Stimulated activated CD4-positive, alpha-beta T cell treated with anti-CD3 and anti-CD28 coated beads, Interleukin-2, amount 100 ng/mL, for 24 hours (primary cell): ENCODE measurements around the gene UTP11.
A peak's percentile ranks its signal among the peaks of the same experiment; 100 is the strongest.

ENCODE experiments used
- DNase-seq, 2 donors: peaks; one replicate each; pipeline ENCODE4 v3.0.0-alpha.2; 2020

The UTP11 gene

DNA sequence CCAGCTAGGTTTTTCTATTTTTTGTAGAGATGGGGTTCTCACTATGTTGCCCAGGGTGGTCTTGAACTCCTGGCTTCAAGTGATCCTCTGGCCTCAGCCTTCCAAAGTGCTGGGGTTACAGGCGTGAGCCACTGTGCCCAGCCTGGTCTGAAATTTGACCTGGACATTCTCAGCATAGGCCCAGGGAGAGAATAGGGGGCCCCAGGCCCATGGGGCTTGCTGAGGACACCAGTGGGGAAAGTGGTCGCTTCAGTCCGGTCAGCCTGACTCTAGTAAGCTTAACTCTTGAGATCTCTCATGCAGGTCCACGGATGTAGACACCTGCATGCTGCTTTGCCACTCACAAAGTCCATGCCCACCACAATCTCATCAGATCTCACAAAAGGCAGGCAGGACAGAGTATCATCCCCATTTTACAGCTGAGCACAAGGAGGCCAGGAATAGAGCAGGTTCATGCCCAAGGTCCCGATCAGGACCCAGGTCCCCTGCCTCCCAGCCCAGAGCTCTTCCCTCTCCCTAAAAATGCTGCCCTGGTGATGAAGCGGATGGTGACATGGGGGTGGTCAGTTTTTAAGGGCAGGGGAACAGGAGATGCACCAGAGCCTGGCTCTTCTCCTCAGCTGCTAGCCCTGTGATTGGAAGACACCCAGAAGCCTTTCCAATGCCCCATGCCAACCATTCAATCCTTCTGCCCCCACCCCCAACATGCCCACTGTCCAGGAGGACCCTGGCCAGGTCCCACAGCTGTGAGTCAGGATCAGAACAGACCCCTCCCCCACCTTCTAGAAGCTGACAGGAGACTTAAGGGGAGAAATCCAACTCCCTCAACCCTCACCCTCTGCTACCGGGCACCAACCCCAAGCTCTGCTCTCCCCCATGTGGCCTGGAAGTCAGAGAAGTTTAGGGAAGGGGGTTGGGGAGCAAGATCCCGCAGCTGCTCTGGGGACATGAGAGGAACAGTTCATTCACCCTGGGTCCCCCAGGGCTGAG lies 9.0 kb upstream of the UTP11 start:
- DNase-seq = no peak

DNA sequence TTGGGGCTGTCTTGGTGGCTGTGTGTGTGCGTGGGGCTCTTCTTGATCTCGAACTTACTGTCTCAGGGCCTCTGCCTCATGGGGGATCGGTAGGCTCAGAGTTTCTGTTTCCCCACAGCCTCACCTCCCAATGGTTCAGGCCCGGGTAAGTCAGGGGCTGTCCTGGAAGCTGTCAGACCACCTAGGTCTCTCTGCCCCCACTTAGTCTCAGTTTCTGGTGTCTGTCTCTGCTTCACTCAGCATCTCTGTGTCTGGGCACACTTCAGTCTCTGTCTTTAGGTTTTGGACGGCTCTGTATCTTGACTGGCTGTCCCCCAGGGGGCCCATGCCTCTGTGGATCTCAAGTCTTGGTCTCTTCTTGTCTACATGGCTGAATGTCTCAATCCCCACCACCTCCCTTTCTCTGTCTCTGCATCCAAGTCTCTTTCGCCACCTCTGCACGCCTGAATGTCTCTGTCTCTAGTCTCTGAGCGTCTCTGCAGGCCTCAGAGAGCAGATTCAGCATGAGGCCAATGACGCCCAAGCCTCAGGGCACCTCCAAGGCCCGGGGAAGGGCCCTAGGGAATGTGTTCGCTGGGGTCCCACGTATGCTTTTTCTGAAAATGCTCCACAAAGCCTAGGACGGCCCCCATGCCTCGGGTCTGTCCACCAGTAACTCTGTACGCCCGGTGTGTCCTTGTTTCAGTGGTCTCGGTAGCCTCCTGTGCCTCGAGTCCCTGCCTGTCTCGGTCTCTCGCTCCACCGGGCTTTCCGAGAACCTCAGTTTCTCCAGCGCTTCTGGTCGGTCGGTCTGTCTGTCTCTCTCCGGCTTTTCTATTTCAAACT lies 8.0 kb upstream of the UTP11 start:
- no peak for DNase-seq

GRCh38 chr1:38005195-38006007 lies 7.1 kb upstream of the UTP11 start, which contains the start of gene FHL3:
TSS of gene FHL3 (minus strand) at chr1:38005514. CDS start at chr1:37999412, 6,102 bp downstream.
- DNase-seq = peak; percentile 56 to 74

- DNase-seq = no peak
Observed at GRCh38 chr1:38006008-38006828, 6.3 kb upstream of the UTP11 start.

DNA sequence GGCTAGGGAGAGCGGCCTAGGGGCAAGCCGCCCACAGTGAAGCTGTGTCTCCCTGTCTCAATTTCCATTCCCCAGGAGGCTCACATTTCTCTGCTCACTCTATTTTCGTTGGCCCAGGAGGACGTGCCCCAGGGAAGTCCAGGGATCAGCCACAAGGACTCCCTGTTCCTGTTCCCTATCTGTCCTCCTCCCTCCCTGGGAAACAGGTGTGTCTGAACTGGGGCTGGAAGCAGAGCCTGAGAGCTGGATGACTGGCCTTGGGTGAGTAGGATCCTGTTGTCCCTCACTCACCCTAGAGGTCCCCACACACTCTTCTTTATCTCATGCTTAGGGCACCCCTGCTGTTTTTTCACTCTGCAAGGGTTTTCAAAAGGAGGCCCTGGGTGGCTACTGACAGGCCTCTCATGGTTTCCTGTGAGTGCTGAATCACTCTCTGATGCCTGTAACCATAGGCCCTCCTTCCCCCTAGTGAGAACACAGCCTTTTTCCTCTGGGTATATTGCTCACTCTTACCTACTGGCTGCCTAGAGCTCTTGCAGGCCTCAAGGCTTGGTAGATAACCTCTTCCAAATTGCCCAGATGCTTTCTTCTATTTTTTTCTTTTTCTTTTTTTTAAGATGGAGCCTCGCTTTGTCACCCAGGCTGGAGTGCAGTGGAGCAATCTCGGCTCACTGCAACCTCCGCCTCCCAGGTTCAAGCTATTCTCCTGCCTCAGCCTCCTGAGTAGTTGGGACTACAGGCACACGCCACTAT lies 3.3 kb upstream of the UTP11 start:
- peak; percentile 42 to 62 for DNase-seq

DNA sequence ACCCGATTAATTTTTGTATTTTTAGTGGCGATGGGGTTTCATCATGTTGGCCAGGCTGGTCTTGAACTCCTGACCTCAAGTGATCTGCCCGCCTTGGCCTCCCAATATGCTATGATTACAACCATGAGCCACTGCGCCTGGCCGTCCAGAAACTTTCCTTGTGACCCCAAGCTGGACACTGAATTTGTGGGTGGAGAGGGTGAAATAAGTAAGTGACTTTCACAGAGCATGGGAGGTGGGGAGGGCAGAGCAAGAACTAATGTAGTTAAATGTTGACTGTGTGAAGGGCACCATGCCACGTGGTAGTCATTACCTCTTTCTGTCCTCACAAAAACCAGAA lies 2.7 kb upstream of the UTP11 start:
- DNase-seq = no peak

- DNase-seq = no peak
Observed at GRCh38 chr1:38013227-38013622, 691 bp downstream of the UTP11 start.

GRCh38 chr1:38014171-38014570 lies 1.6 kb downstream of the UTP11 start:
- DNase-seq = no peak

DNA sequence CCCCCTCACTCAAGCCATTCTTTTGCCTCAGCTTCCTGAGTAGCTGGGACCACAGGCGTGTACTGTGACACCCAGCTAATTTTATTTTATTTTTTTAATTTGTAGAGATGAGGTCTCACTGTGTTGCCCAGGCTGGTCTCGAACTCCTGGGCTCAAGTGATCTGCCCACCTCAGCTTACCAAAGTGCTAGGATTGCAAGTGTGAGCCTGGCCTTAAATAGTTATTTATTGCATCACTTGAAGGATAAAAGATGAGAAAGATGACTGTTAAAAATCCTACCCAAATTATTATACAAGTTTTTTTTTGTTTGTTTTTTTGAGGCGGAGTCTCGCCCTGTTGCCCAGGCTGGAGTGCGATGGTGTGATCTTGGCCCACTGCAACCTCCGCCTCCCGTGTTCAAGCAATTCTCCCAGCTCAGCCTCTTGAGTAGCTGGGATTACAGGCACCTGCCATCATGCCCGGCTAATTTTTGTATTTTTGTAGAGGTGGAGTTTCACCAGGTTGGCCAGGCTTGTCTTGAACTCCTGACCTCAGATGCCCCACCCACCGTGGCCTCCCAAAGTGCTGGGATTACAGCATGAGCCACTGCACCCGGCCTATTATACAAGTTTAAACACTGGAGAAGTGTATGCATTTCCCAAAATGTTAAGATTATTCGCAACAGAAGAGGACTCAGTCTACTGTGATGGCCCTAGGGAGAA lies 2.3 kb downstream of the UTP11 start:
- no peak for DNase-seq

DNA sequence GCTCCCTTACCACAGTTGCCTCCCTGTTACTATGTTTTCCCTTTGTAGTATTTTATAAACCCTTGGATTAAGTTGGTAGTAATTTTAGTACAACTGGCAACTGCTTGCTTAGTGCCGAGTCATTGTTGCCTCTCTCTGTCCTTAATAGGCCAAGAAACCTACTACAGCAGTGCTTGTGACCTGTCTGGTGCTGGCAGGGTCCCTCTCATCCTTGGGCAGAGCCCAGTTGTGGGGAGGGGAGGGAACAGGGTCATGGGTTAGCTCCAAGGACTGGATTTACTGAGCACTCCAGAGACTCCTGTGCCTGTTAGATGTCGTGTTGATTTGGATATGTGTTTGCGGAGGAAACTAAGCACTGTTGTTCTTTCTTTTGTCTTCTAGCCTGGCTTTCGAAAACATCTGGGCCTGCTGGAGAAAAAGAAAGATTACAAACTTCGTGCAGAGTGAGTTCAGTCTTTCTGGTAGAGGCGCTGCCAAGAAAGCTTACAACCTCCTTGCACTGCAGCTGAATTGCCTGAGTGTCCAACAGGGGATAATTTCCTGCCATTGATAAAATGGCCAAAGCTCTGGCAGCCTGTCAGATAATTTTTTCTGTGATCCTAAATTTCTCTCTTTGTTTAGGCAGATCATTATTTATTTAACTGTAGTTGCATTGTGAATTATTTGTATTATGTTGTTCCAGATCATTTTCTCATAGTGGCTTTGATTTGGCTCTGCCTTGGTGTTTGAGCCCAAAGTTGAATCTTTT lies 3.6 kb downstream of the UTP11 start:
- no peak for DNase-seq

DNA sequence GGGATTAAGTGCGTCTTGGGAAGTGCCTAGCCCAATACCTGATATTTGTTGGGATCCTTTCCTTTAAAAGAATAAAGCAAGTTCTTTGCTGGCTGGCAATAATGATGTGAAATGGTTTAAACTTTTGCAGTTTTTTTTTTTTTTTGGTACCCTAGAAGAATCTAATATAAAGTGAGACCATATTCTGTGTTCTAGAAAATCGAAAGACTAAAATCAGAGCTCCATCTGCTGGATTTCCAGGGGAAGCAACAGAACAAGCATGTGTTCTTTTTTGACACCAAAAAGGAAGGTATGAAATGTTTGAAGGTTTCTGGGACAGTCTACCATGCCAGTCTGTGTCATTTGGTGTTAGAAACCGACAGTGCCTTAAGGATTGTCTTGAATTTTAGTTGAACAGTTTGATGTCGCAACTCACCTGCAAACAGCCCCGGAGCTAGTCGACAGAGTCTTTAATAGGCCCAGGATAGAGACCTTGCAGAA lies 6.4 kb downstream of the UTP11 start:
- DNase-seq = no peak

GRCh38 chr1:38020396-38020795 lies 7.9 kb downstream of the UTP11 start:
- DNase-seq = no peak

DNA sequence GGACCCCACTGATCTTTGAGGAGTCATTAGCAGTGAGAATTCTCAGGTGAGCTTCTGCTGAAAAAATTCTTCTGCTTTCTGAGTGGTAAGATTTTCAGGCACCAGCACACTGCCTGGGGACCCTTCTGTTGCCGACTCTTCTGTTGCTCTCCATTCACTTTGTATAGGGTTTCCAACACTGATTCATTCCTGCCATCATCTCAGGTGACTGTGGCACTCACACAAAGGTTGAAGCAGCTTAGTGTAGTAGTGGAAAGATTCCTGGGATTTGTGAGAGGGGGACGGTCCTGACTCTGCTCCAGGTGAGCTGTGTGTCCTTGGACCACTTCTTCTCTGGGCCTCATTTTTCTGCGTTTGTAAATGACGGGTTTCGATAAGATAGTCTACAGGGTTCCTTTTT lies 9.4 kb downstream of the UTP11 start:
- DNase-seq = no peak

- no peak for DNase-seq
Observed at GRCh38 chr1:38022810-38023209, 10.3 kb downstream of the UTP11 start.

DNA sequence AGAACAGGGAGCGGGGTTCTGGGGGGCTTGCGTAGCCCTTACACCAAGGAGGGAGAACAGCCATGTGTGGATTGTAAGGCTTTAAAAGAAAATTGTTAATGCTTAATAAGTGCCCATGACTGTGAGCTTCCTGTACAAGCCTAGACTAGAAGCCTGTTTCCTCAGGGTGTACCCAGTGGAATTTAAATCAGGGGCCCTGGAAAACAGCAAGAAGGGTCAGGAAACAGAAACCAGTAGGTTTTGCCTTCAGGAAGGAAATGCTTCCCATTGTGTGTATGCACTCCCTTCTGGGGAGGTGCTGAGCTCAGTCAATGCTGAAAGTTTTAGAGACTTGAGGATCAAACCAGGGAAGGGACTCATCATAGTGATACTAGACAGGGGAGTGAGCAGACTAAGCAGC lies 12.7 kb downstream of the UTP11 start:
- DNase-seq = no peak

DNA sequence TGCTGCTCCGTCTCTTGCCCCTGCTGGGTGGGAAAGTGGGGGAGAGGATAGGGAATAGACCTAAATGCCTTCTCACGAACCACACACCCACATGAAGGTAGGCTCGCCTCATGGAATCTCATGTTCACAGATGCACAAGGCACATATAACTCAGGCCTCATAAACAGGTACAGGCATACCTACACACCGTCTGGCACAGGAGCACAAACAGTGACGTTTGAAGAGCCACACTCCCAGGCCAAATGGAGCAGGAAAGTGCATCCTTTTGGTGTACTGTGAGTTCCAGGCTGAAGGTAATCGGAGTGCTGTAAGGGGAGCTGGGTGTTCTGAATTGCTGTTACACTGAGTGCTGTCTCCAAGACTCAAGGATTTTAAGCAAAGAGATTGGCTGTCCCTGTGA lies 13.1 kb downstream of the UTP11 start:
- no peak for DNase-seq

GRCh38 chr1:38026592-38027200 lies 14.2 kb downstream of the UTP11 start:
- peak; percentile 63 to 69 for DNase-seq

DNA sequence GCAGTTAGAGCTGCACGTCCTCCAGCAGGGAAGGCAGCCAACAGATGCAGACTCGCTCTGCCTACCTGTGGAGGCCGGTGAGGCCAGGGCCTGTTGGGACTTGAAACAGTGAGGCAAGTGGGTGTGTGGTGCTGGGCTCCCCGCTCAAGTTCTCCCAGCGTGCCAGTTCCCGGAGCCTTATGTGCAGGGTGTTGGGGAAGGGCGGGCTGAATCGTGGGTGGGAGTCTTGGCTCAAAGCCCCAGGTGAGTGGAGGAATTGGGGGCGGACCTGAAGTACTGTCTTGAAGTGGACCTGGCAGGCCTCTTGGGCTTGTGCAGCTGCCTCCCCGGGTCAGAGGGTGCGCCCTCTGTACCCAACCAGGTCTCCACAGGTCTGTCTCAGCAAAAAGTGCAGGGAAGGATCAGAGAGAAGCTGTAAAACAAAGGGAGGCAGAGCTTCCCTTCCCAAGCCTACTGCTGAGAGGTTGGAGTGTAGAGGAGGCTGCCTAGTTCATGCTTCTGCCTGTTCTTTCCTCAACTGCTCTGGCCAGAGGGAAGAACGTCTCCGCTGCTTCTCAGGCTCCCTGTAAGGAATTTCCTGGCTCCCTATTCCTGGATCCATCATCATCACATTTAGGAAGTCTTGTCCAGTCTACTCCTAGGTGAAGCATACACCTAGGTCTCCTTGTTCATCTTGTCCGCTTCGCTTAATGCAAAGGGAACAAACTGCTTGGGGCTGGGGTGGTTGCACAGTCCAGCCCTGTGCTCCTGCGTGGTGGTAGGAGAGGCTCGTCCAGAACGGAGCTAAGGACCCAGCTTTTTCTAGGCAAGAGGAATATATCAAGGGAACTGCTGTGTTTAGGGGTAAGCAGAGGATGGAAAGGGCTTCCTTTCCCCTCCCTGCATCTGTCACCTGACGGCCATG lies 14.9 kb downstream of the UTP11 start:
- DNase-seq = no peak
